ENCODE measurements around the gene TEX53.

The TEX53 gene

GRCh38 chr9:114641967-114642366 is 15.6 kb downstream of the TEX53 start:
- no peak for DNase-seq (ENCODE audit: low read depth in 3 of 3)

GRCh38 chr9:114638404-114638803 is 19.2 kb downstream of the TEX53 start:
- DNase-seq (ENCODE audit: low read depth in 3 of 3) = no peak

- no peak for DNase-seq (ENCODE audit: low read depth in 3 of 3)
These were observed 23.2 kb downstream of the TEX53 start for GRCh38 chr9:114634387-114634786.

GRCh38 chr9:114633438-114634089 is 24.0 kb downstream of the TEX53 start:
- no peak for DNase-seq (ENCODE audit: low read depth in 3 of 3)

GRCh38 chr9:114631166-114631565 is 26.4 kb downstream of the TEX53 start:
- DNase-seq (ENCODE audit: low read depth in 3 of 3) = no peak

- DNase-seq (ENCODE audit: low read depth in 3 of 3) = no peak
These were observed 28.0 kb downstream of the TEX53 start for GRCh38 chr9:114629563-114630090.

- DNase-seq (ENCODE audit: low read depth in 3 of 3) = no peak
These were observed 30.1 kb downstream of the TEX53 start for GRCh38 chr9:114627553-114627952.

- DNase-seq (ENCODE audit: low read depth in 3 of 3) = no peak
These were observed 31.1 kb downstream of the TEX53 start for GRCh38 chr9:114626415-114627020.

- DNase-seq (ENCODE audit: low read depth in 3 of 3) = no peak
These were observed 32.9 kb downstream of the TEX53 start for GRCh38 chr9:114624677-114625076.

- no peak for DNase-seq (ENCODE audit: low read depth in 3 of 3)
These were observed 35.5 kb downstream of the TEX53 start for GRCh38 chr9:114621975-114622609.

GRCh38 chr9:114621561-114621960 is 36.0 kb downstream of the TEX53 start:
- DNase-seq (ENCODE audit: low read depth in 3 of 3) = no peak

GRCh38 chr9:114619191-114619761 is 38.3 kb downstream of the TEX53 start:
- no peak for DNase-seq (ENCODE audit: low read depth in 3 of 3)

GRCh38 chr9:114616684-114617520 is 40.7 kb downstream of the TEX53 start:
- no peak for DNase-seq (ENCODE audit: low read depth in 3 of 3)

GRCh38 chr9:114614373-114614772 is 43.2 kb downstream of the TEX53 start:
- no peak for DNase-seq (ENCODE audit: low read depth in 3 of 3)

GRCh38 chr9:114613919-114614318 is 43.7 kb downstream of the TEX53 start:
- no peak for DNase-seq (ENCODE audit: low read depth in 3 of 3)

GRCh38 chr9:114613087-114613486 is 44.5 kb downstream of the TEX53 start:
- DNase-seq (ENCODE audit: low read depth in 3 of 3) = no peak

- no peak for DNase-seq (ENCODE audit: low read depth in 3 of 3)
These were observed 45.2 kb downstream of the TEX53 start for GRCh38 chr9:114612272-114612923.

GRCh38 chr9:114611516-114612271 is 45.9 kb downstream of the TEX53 start:
- no peak for DNase-seq (ENCODE audit: low read depth in 3 of 3)

GRCh38 chr9:114608525-114608796 is 49.1 kb downstream of the TEX53 start:
- DNase-seq (ENCODE audit: low read depth in 3 of 3) = no peak

- no peak for DNase-seq (ENCODE audit: low read depth in 3 of 3)
These were observed 49.7 kb downstream of the TEX53 start for GRCh38 chr9:114607671-114608524.

Measured in stimulated activated CD4-positive, alpha-beta T cell treated with anti-CD3 and anti-CD28 coated beads, TNF-alpha, amount 100 ng/mL, for 4 hours (primary cell).